ENCODE measurements around the gene MCRS1. TPM values are rescaled to one million over a fixed set of nuclear protein-coding genes. Genes with fewer than 3 reads are reported as not detected.
"Not testable (repeated sequence)": the region's sequence is repeated elsewhere in the genome, so short reads cannot be mapped to it uniquely, and the experiment has no call there.

The MCRS1 gene
- total RNA-seq, 4 donors from 2014 or later: 31.2 to 57.2 (median 33.1) TPM

DNA sequence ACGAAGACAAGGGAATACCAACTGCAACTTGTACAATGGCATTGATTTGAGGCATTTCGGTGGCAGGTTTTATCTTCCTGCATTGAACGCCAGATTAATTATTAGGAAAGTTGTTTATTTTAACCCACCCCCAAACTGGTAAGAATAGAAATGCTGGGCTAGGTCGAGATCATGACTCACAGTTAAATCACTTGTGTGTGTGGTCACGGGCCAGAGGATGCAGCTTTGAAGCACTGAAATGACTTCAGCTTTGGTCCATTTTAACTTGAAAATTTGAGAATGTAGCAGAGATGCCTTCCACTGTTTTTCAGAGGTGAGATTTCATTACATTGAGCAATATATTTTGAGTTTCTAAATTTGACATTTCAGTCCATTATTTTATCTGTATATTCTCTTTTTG is 52.7 kb downstream of the MCRS1 start:
- DNase-seq (ENCODE audit: low spot score): no peak
- no peak for ATAC-seq (ENCODE audit: low FRiP score)
- TF ChIP-seq, protein P1, sequence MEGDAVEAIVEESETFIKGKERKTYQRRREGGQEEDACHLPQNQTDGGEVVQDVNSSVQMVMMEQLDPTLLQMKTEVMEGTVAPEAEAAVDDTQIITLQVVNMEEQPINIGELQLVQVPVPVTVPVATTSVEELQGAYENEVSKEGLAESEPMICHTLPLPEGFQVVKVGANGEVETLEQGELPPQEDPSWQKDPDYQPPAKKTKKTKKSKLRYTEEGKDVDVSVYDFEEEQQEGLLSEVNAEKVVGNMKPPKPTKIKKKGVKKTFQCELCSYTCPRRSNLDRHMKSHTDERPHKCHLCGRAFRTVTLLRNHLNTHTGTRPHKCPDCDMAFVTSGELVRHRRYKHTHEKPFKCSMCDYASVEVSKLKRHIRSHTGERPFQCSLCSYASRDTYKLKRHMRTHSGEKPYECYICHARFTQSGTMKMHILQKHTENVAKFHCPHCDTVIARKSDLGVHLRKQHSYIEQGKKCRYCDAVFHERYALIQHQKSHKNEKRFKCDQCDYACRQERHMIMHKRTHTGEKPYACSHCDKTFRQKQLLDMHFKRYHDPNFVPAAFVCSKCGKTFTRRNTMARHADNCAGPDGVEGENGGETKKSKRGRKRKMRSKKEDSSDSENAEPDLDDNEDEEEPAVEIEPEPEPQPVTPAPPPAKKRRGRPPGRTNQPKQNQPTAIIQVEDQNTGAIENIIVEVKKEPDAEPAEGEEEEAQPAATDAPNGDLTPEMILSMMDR (IDR thresholded peaks at IDR 0.05): no peak

DNA sequence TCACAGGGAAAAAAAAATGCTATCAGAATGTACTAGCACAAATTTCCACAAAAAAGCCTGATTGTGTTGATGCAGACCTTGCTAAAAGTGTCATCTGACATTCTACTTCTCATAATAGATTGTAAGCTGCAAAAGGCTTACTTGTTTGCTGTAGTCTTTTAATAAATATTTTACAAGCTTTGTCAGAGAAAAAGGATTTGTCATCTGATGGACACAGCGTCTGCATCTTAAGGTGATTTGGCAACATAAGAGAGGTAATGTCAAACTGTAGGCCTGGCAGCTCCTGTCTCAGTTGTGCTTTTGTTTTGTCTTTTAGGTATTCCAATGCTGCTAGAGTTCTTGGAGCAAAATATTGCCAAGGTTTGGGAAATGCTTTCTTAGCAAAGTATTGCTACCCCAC is 55.4 kb downstream of the MCRS1 start:
- TF ChIP-seq, protein P1 (IDR thresholded peaks at IDR 0.05): no peak
- DNase-seq (ENCODE audit: low spot score): no peak
- ATAC-seq (ENCODE audit: low FRiP score): no peak

DNA sequence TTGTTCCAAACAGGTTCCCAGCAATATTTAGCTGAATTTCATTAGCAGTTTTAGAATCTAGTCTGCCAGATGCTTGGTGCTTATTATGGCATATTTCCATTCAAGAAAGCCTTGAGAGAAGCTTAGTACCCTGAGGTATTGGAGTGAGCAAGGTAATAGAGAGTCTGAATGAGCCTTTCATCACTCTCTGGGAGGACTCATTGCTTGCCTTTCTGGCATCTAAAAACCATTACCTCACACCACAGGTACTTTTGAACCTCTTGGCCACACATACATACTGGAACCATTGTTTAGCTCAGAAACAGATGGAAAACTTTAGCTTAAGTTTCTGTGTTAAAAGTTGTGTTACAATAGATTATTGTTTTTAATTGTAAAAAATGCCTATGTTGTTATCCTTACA is 56.5 kb downstream of the MCRS1 start:
- no peak for ATAC-seq (ENCODE audit: low FRiP score)
- TF ChIP-seq, protein P1 (IDR thresholded peaks at IDR 0.05): no peak
- DNase-seq (ENCODE audit: low spot score): no peak

DNA sequence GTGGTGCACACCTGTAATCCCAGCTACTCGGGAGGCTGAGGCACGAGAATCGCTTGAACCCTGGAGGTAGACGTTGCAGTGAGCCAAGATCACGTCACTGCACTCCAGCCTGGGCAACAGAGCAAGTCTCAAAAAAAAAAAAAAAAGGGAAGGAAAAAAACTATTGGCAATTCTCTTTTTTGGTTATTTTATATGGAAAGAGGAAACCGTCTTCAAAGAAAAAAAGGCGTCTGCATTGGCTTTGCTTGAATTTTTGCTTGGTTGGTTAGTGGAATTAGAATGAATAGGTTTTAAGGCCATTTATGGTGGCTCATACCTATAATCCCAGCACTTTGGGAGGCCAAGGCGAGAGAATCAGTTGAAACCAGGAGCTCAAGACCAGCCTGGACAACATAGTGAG is 58.3 kb downstream of the MCRS1 start:
- not testable (repeated sequence) for ATAC-seq (ENCODE audit: low FRiP score); DNase-seq (ENCODE audit: low spot score)

Small RNA genes lying within 50 kb of the gene (small RNA-seq; reads per million reads assigned to genes)
- gene POLR2KP1: not detected
- gene RNU6-834P: not detected

Other genes with a start within 250 kb of the MCRS1 start
- gene TROAP, start 244.9 kb downstream of the MCRS1 start, total RNA-seq: 1 to 10 TPM in 1 of 4 donors, under 1 TPM in 1, not detected in 2; 0.37 to 1.6 TPM
- gene C1QL4, start 231.0 kb downstream of the MCRS1 start, total RNA-seq: 1 to 10 TPM in 1 of 4 donors, under 1 TPM in 1, not detected in 2; 0.65 to 1.1 TPM
- gene DNAJC22, start 221.3 kb downstream of the MCRS1 start, total RNA-seq: 1 to 10 TPM in 3 of 4 donors, not detected in 1; 1.8 to 9.2 (median 3.0) TPM
- gene SPATS2, start 200.7 kb downstream of the MCRS1 start, total RNA-seq: 10 to 100 TPM in 2 of 4 donors, 1 to 10 TPM in 2; 8.0 to 16.2 (median 9.7) TPM
- 1 to 10 TPM in 1 of 4 donors, under 1 TPM in 3; 0.63 to 1.7 (median 0.79) TPM for gene KCNH3, start 29.1 kb downstream of the MCRS1 start, total RNA-seq
- under 1 TPM in 3 of 4 donors, not detected in 1; 0.25 to 0.84 (median 0.48) TPM for gene FAM186B, start 37.5 kb upstream of the MCRS1 start, total RNA-seq
- gene PRPF40B, start 55.4 kb upstream of the MCRS1 start, total RNA-seq: 10 to 100 TPM in 1 of 4 donors, 1 to 10 TPM in 3; 7.0 to 19.4 (median 9.4) TPM
- 10 to 100 TPM in 3 of 4 donors, 1 to 10 TPM in 1; 5.7 to 28.8 (median 22.1) TPM for gene FMNL3, start 139.3 kb upstream of the MCRS1 start, total RNA-seq
- gene TMBIM6, start 173.4 kb upstream of the MCRS1 start, total RNA-seq: 100 to 1,000 TPM; 337 to 481 (median 397) TPM

Data from omental fat pad (tissue), 4 donors.